ENCODE results near the gene CBFA2T3. TPM values are rescaled to one million over a fixed set of nuclear protein-coding genes. Genes with fewer than 3 reads are reported as not detected.

The CBFA2T3 gene
- polyA plus RNA-seq, 3 donors = 5.3 to 32.2 (median 6.2) TPM

- Histone ChIP-seq H3K27me3 (ENCODE audit: control insufficient read depth in 2 of 2, insufficient read depth in 2 of 2, low read length in 2 of 2) (no peaks in the 10 kb centered on the region), H3K4me1 (ENCODE audit: control insufficient read depth in 1 of 2, insufficient read depth in 2 of 2, low read length in 2 of 2) (no peaks in the 10 kb centered on the region), H3K36me3 (replicated peaks in 1 of 2; ENCODE audit: control insufficient read depth in 1 of 2, insufficient read depth in 2 of 2, low read length in 2 of 2) (peaks cover 77 to 83% of the 10 kb centered on the region in 2 donors), H3K9ac (ENCODE audit: insufficient read depth, low read length, poor library complexity, severe bottlenecking) (no peak overlapping the region), H3K4me3 (replicated peaks in 1 of 3; ENCODE audit: low read depth in 2 of 3, low read length in 3 of 3) (no peak overlapping the region), H3K9me3 (replicated peaks in 1 of 2; ENCODE audit: control insufficient read depth in 1 of 2, insufficient read depth in 1 of 2, low read length in 2 of 2) (peaks cover 9 to 20% of the 10 kb centered on the region in 2 donors), H3K4me2 (replicated peaks; ENCODE audit: extremely low read depth, low read length, poor library complexity, severe bottlenecking) (no peak overlapping the region), H4K20me1 (ENCODE audit: insufficient read depth, low read length) (peaks cover 96% of the 10 kb centered on the region), H3K27ac (ENCODE audit: low read depth in 1 of 2, low read length in 2 of 2) (no peak overlapping the region), H2AFZ (ENCODE audit: insufficient read depth, low read depth, low read length, poor library complexity, severe bottlenecking) (no peak overlapping the region), H3K79me2 (ENCODE audit: insufficient read depth, low read length) (no peaks in the 10 kb centered on the region)
- TF ChIP-seq, protein P1, sequence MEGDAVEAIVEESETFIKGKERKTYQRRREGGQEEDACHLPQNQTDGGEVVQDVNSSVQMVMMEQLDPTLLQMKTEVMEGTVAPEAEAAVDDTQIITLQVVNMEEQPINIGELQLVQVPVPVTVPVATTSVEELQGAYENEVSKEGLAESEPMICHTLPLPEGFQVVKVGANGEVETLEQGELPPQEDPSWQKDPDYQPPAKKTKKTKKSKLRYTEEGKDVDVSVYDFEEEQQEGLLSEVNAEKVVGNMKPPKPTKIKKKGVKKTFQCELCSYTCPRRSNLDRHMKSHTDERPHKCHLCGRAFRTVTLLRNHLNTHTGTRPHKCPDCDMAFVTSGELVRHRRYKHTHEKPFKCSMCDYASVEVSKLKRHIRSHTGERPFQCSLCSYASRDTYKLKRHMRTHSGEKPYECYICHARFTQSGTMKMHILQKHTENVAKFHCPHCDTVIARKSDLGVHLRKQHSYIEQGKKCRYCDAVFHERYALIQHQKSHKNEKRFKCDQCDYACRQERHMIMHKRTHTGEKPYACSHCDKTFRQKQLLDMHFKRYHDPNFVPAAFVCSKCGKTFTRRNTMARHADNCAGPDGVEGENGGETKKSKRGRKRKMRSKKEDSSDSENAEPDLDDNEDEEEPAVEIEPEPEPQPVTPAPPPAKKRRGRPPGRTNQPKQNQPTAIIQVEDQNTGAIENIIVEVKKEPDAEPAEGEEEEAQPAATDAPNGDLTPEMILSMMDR (IDR thresholded peaks at IDR 0.05) = no peak
- H3K27me3 Mint-ChIP-seq (ENCODE audit: low read depth in 3 of 3) = peaks cover 0 to 3% (median 0%) of the 10 kb centered on the region in 3 donors
- peaks cover 47 to 84% of the 10 kb centered on the region in 2 donors for H3K36me3 Mint-ChIP-seq
- WGBS (ENCODE audit: insufficient coverage) = over 99% methylated on average over 23 of the region's 28 CpGs
- H3K4me1 Mint-ChIP-seq = no peaks in the 10 kb centered on the region
- no peak for DNase-seq
- peaks cover 13 to 23% (median 14%) of the 10 kb centered on the region in 7 donors for H3K9me3 Mint-ChIP-seq
- no peak overlapping the region for H3K27ac Mint-ChIP-seq
- no peak overlapping the region for H3K4me3 Mint-ChIP-seq
- intact Hi-C loops (cut with micrococcal nuclease) = no loop called here
Measured at GRCh38 chr16:88885693-88886280, 91.2 kb downstream of the CBFA2T3 start.

DNA sequence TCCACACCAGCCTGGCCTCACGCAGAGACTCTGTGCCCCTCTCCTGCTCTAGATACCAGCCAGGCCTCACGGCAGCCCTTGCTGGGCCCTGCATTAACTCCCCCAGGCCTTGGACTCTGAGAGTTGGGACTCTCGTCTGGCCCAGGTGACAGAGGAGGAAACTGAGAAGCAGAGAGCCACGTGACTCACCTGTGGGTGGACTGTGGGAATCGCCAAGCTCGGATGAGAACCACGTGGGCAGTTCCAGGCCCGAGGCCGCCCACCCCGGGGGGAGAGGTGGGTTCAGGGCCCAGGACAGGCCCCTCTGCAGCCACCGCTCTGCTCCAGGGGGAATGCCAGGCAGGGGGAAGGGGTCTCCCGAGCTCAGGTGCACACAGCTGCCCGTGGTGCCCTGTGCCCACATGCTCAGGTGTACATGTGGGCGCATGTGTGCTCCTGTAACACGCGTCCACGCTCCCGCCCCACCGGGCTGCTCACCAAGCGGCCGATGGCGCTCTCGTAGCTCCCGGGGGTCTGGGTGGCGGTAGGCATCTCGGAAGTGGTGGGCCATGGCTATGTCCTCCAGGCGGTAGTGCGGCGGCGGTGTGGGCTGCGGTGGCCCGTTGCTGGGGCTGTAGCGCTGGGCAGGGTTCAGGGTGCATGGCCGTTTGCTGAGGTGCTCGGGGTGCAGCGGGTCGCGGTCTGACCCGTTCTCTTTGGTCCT is 92.3 kb downstream of the CBFA2T3 start:
- H3K4me2 ChIP-seq (replicated peaks; ENCODE audit: extremely low read depth, low read length, poor library complexity, severe bottlenecking) = no peak overlapping the region
- no peaks in the 10 kb centered on the region for H3K27me3 ChIP-seq (ENCODE audit: control insufficient read depth in 2 of 2, insufficient read depth in 2 of 2, low read length in 2 of 2)
- peaks cover 2 to 12% (median 4%) of the 10 kb centered on the region in 7 donors for H3K9me3 Mint-ChIP-seq
- no peak overlapping the region for H2AFZ ChIP-seq (ENCODE audit: insufficient read depth, low read depth, low read length, poor library complexity, severe bottlenecking)
- H3K9ac ChIP-seq (ENCODE audit: insufficient read depth, low read length, poor library complexity, severe bottlenecking) = no peak overlapping the region
- no peak for DNase-seq
- H3K4me3 Mint-ChIP-seq = no peak overlapping the region
- no peak overlapping the region for H3K27ac ChIP-seq (ENCODE audit: low read depth in 1 of 2, low read length in 2 of 2)
- intact Hi-C loops (cut with micrococcal nuclease) = no loop called here
- no peaks in the 10 kb centered on the region for H3K27me3 Mint-ChIP-seq (ENCODE audit: low read depth in 3 of 3)
- no peak overlapping the region for H3K4me3 ChIP-seq (replicated peaks in 1 of 3; ENCODE audit: low read depth in 2 of 3, low read length in 3 of 3)
- H3K36me3 Mint-ChIP-seq = peaks cover 44 to 82% of the 10 kb centered on the region in 2 donors
- no peaks in the 10 kb centered on the region for H3K79me2 ChIP-seq (ENCODE audit: insufficient read depth, low read length)
- H3K27ac Mint-ChIP-seq = peak overlapping the region in 1 of 7 donors; percentile 36
- H3K9me3 ChIP-seq (replicated peaks in 1 of 2; ENCODE audit: control insufficient read depth in 1 of 2, insufficient read depth in 1 of 2, low read length in 2 of 2) = peaks cover 0 to 9% of the 10 kb centered on the region in 2 donors
- TF ChIP-seq, protein P1 (IDR thresholded peaks at IDR 0.05) = no peak
- peaks cover 77 to 83% of the 10 kb centered on the region in 2 donors for H3K36me3 ChIP-seq (replicated peaks in 1 of 2; ENCODE audit: control insufficient read depth in 1 of 2, insufficient read depth in 2 of 2, low read length in 2 of 2)
- 97% methylated on average over 38 of the region's 39 CpGs for WGBS (ENCODE audit: insufficient coverage)
- no peaks in the 10 kb centered on the region for H3K4me1 Mint-ChIP-seq
- H3K4me1 ChIP-seq (ENCODE audit: control insufficient read depth in 1 of 2, insufficient read depth in 2 of 2, low read length in 2 of 2) = no peaks in the 10 kb centered on the region
- H4K20me1 ChIP-seq (ENCODE audit: insufficient read depth, low read length) = peaks cover 96% of the 10 kb centered on the region

All from CD14-positive monocyte (primary cell).